Breast epithelium (tissue), 3 donors: Measurements from ENCODE around the gene ASB10.

ENCODE experiments used
- CTCF ChIP-seq, 3 donors: fragments of 450-650 bp; IDR thresholded peaks; one replicate each; pipeline ENCODE4 v1.5.1; 2016 to 2017; ENCODE audit warnings: antibody characterized with exemption in 3 of 3, mild to moderate bottlenecking in 3 of 3, moderate library complexity in 3 of 3
- POLR2A ChIP-seq: fragments of 450-650 bp; IDR thresholded peaks from one replicate; pipeline ENCODE4 v1.6.1; 2016; ENCODE audit warnings: antibody characterized with exemption, mild to moderate bottlenecking, moderate library complexity
- POLR2AphosphoS5 ChIP-seq, 3 donors: sonication (generic); formaldehyde crosslinking; IDR thresholded peaks; one replicate each; pipeline ENCODE4 v1.6.1; 2017; ENCODE audit warnings: antibody characterized with exemption in 3 of 3

DNA sequence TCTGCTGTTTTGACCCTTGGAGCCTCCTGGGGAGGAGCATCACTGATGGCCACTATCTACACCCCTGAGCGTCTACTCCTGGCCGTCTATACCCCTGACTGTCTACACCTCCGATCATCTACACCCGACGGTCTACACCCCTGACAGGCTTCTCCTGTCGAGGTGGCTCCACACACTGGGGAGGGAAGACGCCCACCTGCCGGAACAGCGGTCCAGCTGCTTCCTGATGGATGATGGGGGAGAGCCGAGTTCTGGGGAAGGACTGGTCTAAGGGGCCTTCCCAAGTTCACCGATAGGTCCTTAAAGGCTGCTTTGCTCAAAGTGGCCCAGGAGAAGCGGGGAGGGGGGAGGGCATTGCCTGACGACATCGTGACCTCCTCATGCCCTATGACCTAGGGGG lies 58.9 kb downstream of the ASB10 start:
- TF ChIP-seq CTCF (IDR thresholded peaks at IDR 0.05) (no peak), POLR2AphosphoS5 (IDR thresholded peaks at IDR 0.05) (no peak), POLR2A (no peak)
